Upper lobe of left lung (tissue), 6 donors: Measurements from ENCODE around the gene HOXB7. TPM values are rescaled to one million over a fixed set of nuclear protein-coding genes. Genes with fewer than 3 reads are reported as not detected.

Experiments used
- ATAC-seq, 2 donors: fragments of 200-7000 bp; cut with Tn5 transposase; one replicate each; pipeline ENCODE4 v1.9.1; 2022; ENCODE audit warnings: mild to moderate bottlenecking in 2 of 2, moderate library complexity in 2 of 2; ENCODE audit not compliant: low FRiP score in 2 of 2
- DNase-seq, 2 donors: peaks; one replicate each; pipeline ENCODE4 v3.0.0-alpha.2; 2019 to 2020
- H3K27ac ChIP-seq, 4 donors: fragments of 200-600 bp; sonication (generic); one replicate each; pipeline ENCODE4 v1.5.1; 2016 to 2019
- H3K27me3 ChIP-seq, 4 donors: fragments of 200-600 bp; sonication (generic); one replicate each; pipeline ENCODE4 v1.5.1; 2017 to 2019
- H3K36me3 ChIP-seq, 4 donors: fragments of 200-600 bp; sonication (generic); one replicate each; pipeline ENCODE4 v1.5.1; 2016 to 2019
- H3K4me1 ChIP-seq, 4 donors: fragments of 200-600 bp; sonication (generic); one replicate each; pipeline ENCODE4 v1.5.1; 2018 to 2019
- H3K4me3 ChIP-seq, 4 donors: fragments of 200-600 bp; sonication (generic); one replicate each; pipeline ENCODE4 v1.5.1; 2017 to 2019; ENCODE audit warnings: mild to moderate bottlenecking in 2 of 4, moderate library complexity in 1 of 4
- H3K9me3 ChIP-seq, 4 donors: fragments of 200-600 bp; sonication (generic); one replicate each; pipeline ENCODE4 v1.5.1; 2018 to 2019
- CTCF ChIP-seq, 6 experiments: fragments of 450-650 bp in 4 of 6; fragments of 200-600 bp in 2 of 6; sonication (generic) in 2 of 6; IDR thresholded peaks; one replicate each; pipeline ENCODE4 v1.5.1; 2016 to 2019; ENCODE audit warnings: antibody characterized with exemption in 6 of 6
- EP300 ChIP-seq, 4 donors: sonication (generic); formaldehyde crosslinking; IDR thresholded peaks; one replicate each; pipeline ENCODE4 v1.5.1; 2017; ENCODE audit warnings: antibody characterized with exemption in 4 of 4, control low read depth in 2 of 4
- POLR2A ChIP-seq, 4 donors: fragments of 450-650 bp; IDR thresholded peaks; one replicate each; pipeline ENCODE4 v1.5.1; 2016 to 2017; ENCODE audit warnings: antibody characterized with exemption in 4 of 4, mild to moderate bottlenecking in 2 of 4
- POLR2AphosphoS5 ChIP-seq, 2 donors: sonication (generic); formaldehyde crosslinking; IDR thresholded peaks; one replicate each; pipeline ENCODE4 v1.5.1; 2017; ENCODE audit warnings: antibody characterized with exemption in 2 of 2
- WGBS, 2 donors: methylation state at CpG; one replicate each; pipeline ENCODE4 v1.1.5; 2017 to 2018; 5-methylcytosine and 5-hydroxymethylcytosine counted together
- total RNA-seq, 6 donors: library from RNA; depleted of rRNA in 4 of 6; stranded (reverse); fragments of >200 nt in 4 of 6; gene quantifications; one replicate each; pipeline versions ENCODE4 v1.1.0 to v1.2.1, GENCODE V29; 2016 to 2021
- donor health status: DM: no; HTN: no; CAD: no; lungs with moderate emphysema.
- donor health status: DM: no; HTN: yes; CAD: no; lungs with severe emphysema.

HOXB7 gene
- total RNA-seq, 6 donors from 2014 or later: 1.1 to 3.7 (median 1.3) TPM; not detected in 1

- ATAC-seq (no peak), DNase-seq (no peak)
- Histone ChIP-seq H3K9me3 (no peaks in the 10 kb centered on the region), H3K36me3 (no peaks in the 10 kb centered on the region), H3K4me3 (no peak overlapping the region), H3K27me3 (peaks cover 0 to 15% (median 4%) of the 10 kb centered on the region in 4 donors), H3K27ac (peak overlapping the region in 1 of 4 donors; percentile 48), H3K4me1 (peaks cover 6 to 10% (median 9%) of the 10 kb centered on the region in 4 donors)
- TF ChIP-seq CTCF (IDR thresholded peaks at IDR 0.05) (peak in 1 of 6 experiments; percentile 18), POLR2A (IDR thresholded peaks at IDR 0.05) (no peak)
- 60 to 67% methylated on average over 15 of the region's 15 CpGs for WGBS, 2 donors
Measured at GRCh38 chr17:48561884-48562810, 48.7 kb downstream of the HOXB7 start.

- TF ChIP-seq EP300 (IDR thresholded peaks at IDR 0.05) (no peak), POLR2AphosphoS5 (IDR thresholded peaks at IDR 0.05) (peak in 1 of 2 donors; percentile 33), POLR2A (IDR thresholded peaks at IDR 0.05) (no peak), CTCF (IDR thresholded peaks at IDR 0.05) (no peak)
- peaks cover 0 to 20% (median 8%) of the 10 kb centered on the region in 4 donors for H3K27me3 ChIP-seq
- no peak overlapping the region for H3K4me3 ChIP-seq
- ATAC-seq: no peak
- H3K9me3 ChIP-seq: no peaks in the 10 kb centered on the region
- peaks cover 9 to 14% (median 10%) of the 10 kb centered on the region in 4 donors for H3K4me1 ChIP-seq
- no peaks in the 10 kb centered on the region for H3K36me3 ChIP-seq
- 46 to 59% methylated on average over 14 of the region's 14 CpGs for whole genome bisulfite sequencing, 2 donors
- no peak for DNase-seq
- H3K27ac ChIP-seq: peak overlapping the region; percentile 43 to 82 (median 65)
Measured at GRCh38 chr17:48559840-48560817, 50.7 kb downstream of the HOXB7 start.

- TF ChIP-seq CTCF (IDR thresholded peaks at IDR 0.05): no peak
- TF ChIP-seq POLR2AphosphoS5 (IDR thresholded peaks at IDR 0.05): no peak
- TF ChIP-seq POLR2A (IDR thresholded peaks at IDR 0.05): no peak
- no peak for TF ChIP-seq EP300 (IDR thresholded peaks at IDR 0.05)
- DNase-seq (no peak), ATAC-seq (no peak)
- Histone ChIP-seq H3K27me3 (peaks cover 0 to 25% (median 13%) of the 10 kb centered on the region in 4 donors), H3K9me3 (no peaks in the 10 kb centered on the region), H3K36me3 (no peaks in the 10 kb centered on the region), H3K4me1 (peaks cover 6 to 11% (median 9%) of the 10 kb centered on the region in 4 donors), H3K4me3 (peak overlapping the region in 1 of 4 donors; percentile 29), H3K27ac (peak overlapping the region; percentile 60 to 82 (median 68))
- 56 to 61% methylated on average over 16 of the region's 16 CpGs for WGBS, 2 donors
Measured at GRCh38 chr17:48559122-48559839, 51.5 kb downstream of the HOXB7 start.

- H3K4me3 ChIP-seq: peak overlapping the region in 2 of 4 donors; percentile 17 to 29
- peaks cover 0 to 25% (median 11%) of the 10 kb centered on the region in 4 donors for H3K27me3 ChIP-seq
- no peak for ATAC-seq
Measured at GRCh38 chr17:48558831-48559121, 52.0 kb downstream of the HOXB7 start.

More at GRCh38 chr17:48558831-48559121, 52.0 kb downstream of the HOXB7 start:
- DNase-seq: no peak
- peak overlapping the region; percentile 60 to 82 (median 70) for H3K27ac ChIP-seq
- no peaks in the 10 kb centered on the region for H3K9me3 ChIP-seq
- WGBS, 2 donors: 59 to 75% methylated on average over 2 of the region's 2 CpGs
- peaks cover 4 to 9% (median 7%) of the 10 kb centered on the region in 4 donors for H3K4me1 ChIP-seq
- TF ChIP-seq CTCF (IDR thresholded peaks at IDR 0.05) (no peak), EP300 (IDR thresholded peaks at IDR 0.05) (no peak), POLR2AphosphoS5 (IDR thresholded peaks at IDR 0.05) (no peak), POLR2A (IDR thresholded peaks at IDR 0.05) (no peak)
- H3K36me3 ChIP-seq: no peaks in the 10 kb centered on the region
